PFSK-1 (cell line): ENCODE data around the gene RIOK3.

Source experiments
- SIN3A ChIP-seq: IDR thresholded peaks from 2 replicates; pipeline ENCODE4 v1.6.1; 2012; ENCODE audit warnings: mild to moderate bottlenecking, low read length, moderate library complexity, borderline replicate concordance; ENCODE audit not compliant: insufficient read depth
- TAF1 ChIP-seq: IDR thresholded peaks from 2 replicates; pipeline ENCODE4 v1.6.1; 2012; ENCODE audit warnings: low read length, control low read depth, borderline replicate concordance; ENCODE audit not compliant: insufficient read depth

DNA sequence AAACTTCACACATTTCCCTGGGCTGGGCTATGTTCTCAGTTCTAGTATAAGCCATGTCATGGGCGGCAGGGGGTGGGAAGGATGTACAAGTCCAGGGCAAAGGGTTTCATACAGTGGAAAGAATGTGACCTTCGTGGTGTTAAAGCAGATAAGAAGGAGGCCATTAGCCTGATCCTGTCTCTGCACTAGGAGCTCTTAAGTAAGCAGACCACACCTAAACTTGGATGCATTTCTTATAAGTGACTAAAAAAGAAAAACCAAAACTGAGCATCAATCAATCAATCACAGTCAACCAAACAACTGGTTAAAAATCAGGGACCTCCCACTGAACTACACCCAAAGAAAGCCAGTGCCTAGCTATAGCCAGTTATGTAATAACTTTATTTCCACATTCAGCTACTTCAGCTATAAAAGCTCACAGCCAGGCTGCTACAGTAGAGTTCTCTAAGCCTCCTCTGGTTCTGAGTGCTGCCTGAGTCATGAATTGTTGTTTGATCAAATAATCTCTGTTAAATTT is 46.8 kb upstream of the RIOK3 start:
- no peak for TF ChIP-seq TAF1
- no peak for TF ChIP-seq SIN3A
